22Rv1 (cell line): ENCODE measurements around the gene MGAT5.

Source experiments
- H3K27ac ChIP-seq: fragments of 450-650 bp; 2 replicates; pipeline ENCODE4 v1.5.1; 2017
- CTCF ChIP-seq: fragments of 450-650 bp; IDR thresholded peaks from 2 replicates; pipeline ENCODE4 v1.5.1; 2017; ENCODE audit warnings: mild to moderate bottlenecking
- ZFX ChIP-seq: fragments of 450-650 bp; IDR thresholded peaks from 2 replicates; pipeline ENCODE4 v1.6.1; 2017; ENCODE audit warnings: antibody characterized with exemption, borderline replicate concordance

MGAT5 gene

DNA sequence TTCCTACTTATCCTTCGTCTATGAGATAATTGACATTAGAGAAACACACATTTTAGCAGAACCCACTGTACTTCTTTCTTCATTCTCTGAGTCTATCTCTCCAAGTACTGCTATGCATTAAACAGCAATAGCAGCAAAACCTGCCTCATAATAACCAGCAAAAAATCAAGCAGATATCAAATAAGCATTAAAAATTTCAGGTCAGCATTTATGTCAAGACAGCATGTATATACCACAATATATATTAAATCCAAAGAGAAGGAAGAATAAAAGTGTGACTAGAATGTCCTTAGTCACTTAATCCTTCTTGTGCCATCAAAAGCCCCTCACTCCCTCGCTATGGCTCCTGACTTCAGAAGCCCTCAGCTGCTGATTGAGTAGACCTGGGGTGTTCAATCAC lies 131.3 kb downstream of the MGAT5 start:
- no peak overlapping the region for H3K27ac ChIP-seq
- no peak for TF ChIP-seq CTCF
- no peak for TF ChIP-seq ZFX

DNA sequence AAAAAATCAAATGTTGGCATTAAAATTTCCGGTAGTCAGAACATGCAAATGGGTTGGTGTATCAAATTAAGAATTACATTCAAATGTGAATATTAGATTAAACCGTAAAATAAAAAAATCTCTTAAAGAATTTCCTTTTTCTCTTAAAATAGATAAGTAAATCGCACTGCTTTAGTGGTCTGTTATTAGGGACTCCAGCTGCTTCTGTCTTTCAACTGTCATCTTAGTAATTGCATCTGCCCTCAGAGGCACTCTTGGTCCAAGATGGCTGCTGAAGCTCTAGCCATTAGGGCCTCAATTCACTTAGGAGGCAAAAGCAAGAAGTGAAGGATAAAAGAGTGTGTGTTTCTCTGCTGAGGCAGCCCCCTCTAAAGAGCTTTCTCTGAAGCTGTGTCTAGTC lies 132.4 kb downstream of the MGAT5 start:
- TF ChIP-seq ZFX (no peak), CTCF (no peak)
- H3K27ac ChIP-seq: no peak overlapping the region

GRCh38 chr2:134389381-134389780 lies 135.5 kb downstream of the MGAT5 start:
- no peak overlapping the region for H3K27ac ChIP-seq
- TF ChIP-seq CTCF: no peak
- TF ChIP-seq ZFX: no peak

DNA sequence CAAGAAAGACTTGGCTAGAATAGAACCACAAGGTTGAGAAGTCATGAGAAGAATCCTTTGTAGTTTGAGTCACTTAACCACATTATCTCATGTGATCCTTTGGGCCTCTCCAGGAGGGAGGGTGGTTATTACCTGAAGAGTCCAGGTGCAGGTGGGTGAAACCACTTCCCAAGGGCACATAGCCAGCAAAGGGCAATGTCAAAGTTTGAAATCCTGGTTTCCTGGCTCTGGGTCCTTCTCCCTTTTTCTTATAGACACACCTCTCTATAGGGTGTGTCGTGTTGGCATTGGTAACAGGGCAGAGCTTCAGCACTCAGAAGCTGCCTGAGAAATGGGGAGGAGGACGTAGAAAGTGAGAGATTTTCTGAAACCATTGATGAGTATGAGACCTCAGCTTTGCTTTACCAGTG lies 137.9 kb downstream of the MGAT5 start:
- no peak for TF ChIP-seq CTCF
- no peak for TF ChIP-seq ZFX
- H3K27ac ChIP-seq: no peak overlapping the region

DNA sequence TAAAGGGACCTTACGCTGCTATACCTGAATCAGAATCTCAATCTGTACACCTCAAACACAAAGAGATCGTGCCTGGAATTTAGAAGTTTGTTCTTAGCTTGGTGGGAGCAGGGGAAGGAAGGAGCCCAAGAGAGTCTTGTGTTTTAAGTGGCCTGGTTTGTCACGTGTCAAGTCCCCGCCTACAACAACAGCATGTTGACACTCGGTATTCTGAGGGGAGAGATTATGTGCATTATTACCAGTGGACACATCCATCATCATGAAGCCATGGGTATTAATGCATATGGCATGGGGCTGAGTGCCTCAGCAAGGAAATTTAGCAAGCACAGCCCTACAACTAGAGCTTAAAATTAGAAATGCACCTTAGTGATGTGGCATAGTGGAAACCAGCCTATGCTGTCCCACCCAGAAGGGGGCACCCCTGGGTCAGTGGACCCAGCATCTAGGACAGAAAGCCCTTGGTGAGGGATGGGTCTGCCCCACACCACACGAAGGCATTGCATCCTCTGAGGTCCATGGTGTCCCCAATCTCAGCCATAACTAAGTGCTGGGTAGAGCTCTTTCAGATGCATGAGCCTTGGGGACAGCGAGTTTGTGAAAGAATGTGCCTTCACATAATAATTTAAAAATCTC lies 138.7 kb downstream of the MGAT5 start:
- H3K27ac ChIP-seq: no peak overlapping the region
- TF ChIP-seq CTCF (no peak), ZFX (no peak)

- no peak for TF ChIP-seq CTCF
- no peak for TF ChIP-seq ZFX
Observed at GRCh38 chr2:134393075-134393461, 139.2 kb downstream of the MGAT5 start.

DNA sequence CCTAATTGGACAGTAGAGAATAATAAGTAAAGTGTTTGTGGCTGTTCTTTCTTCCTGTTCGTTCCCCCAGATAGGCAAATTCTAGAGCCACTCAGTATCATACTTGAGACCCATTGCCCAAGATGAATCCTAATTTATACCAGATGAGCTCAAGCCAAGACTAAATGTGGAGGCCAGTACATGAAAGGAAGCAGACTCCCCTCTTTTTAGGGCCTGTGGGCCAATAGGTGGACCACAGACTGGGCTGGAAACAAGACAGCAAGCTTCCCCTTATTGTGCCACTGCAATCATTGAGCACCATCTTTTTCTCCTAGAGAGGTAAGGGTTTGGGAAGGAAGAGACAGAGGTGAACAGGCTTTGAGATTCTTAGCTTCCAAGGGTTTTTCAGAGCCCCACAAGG lies 141.9 kb downstream of the MGAT5 start:
- no peak overlapping the region for H3K27ac ChIP-seq
- TF ChIP-seq ZFX (no peak), CTCF (no peak)

More at GRCh38 chr2:134393075-134393461, 139.2 kb downstream of the MGAT5 start:
- no peak overlapping the region for H3K27ac ChIP-seq
